ENCODE results near the gene HNRNPM.

Gene HNRNPM

DNA sequence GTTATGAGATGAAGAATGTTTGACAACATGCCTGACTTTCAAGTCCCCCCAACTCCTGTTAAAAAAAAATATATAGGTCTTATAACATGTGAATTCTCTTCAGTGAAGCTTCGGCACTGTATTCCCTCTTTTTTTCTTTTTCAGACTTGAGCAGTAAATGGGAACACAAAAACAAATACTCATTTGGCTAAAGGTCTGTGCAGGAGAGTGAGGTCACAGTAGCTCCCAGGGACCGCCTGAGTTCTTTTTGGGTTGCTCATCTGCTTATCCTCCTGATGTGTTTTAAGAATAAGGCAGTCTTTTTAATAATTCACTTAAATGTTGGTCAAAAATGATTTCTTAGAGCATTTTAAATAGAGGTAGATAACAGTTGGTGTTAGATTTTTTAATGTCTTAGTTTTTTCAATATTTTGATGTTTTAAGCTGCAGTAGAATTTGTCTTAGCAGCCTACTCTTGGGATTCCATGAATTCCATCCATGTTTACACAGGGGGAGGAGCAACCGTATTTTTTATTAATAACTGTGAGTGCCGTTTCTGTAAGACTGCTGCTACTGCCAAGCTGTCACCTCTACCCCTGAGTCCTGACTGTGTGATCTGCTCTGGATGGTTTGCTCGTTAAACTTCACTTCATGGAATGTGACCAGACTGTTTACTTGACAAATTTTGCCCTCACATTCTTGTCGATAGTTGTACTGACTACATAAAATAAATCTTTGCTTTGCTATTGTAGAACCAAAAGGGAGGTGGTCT, 14.9 kb downstream of the HNRNPM start:
- DNase-seq (ENCODE audit: low spot score): no peak

DNA sequence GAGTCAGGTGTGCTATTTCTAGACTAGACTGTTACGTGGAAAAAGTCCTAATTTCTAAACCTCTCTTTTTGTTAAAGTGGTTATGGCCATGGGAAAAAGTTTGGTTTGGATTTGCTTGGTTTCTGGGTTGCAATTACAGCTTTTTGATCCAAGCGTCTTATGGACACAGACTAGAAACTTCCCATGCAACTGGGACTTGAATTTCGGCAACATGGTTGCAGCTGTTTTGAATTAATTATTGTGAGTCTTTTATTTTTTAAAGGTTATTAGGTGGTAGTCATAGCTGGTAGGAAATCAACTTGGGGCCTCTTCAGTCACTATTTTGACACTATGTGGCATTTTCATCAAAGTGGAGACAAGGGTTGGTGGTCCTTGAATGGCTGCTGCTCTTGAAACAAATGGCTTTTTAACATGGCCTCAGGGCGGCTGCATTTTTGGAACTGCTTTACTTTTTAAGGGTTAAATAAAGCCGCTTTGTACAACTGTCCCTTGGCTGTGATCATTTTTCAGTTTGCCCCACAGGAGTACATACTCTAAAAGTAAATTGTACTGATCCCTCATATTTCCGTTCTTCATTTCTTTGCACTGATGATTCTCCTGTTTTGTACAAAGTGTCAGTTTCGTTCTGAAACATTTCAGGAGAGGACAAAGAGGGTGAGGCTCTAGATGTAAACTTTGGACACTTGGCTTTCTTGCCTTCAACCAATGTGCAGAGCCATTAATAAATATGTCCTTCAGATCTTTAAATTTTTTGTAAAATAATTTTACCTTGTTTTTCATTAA, 15.9 kb downstream of the HNRNPM start:
- DNase-seq (ENCODE audit: low spot score): no peak

GRCh38 chr19:8461376-8461775, 16.6 kb downstream of the HNRNPM start:
- no peak for DNase-seq (ENCODE audit: low spot score)

GRCh38 chr19:8461891-8462290, 17.1 kb downstream of the HNRNPM start:
- no peak for DNase-seq (ENCODE audit: low spot score)

- DNase-seq (ENCODE audit: low spot score): no peak
These were observed 17.8 kb downstream of the HNRNPM start for GRCh38 chr19:8462571-8462970.

DNA sequence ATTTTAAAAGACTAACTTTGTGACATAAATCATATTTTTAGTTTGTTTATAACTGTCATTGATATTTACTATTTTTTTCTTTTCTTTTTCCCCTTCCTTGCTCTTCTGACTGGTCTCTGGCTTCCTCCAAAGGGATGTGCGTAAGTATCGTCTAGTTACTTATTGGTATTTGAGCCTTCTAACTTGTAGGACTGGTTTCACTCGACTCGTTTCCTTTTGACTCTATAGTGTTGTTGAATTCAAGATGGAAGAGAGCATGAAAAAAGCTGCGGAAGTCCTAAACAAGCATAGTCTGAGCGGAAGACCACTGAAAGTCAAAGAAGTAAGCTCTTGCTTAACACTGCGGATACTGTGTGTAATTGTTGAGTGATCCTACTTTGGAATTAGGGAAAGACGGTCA, 18.6 kb downstream of the HNRNPM start:
- DNase-seq (ENCODE audit: low spot score): no peak

DNA sequence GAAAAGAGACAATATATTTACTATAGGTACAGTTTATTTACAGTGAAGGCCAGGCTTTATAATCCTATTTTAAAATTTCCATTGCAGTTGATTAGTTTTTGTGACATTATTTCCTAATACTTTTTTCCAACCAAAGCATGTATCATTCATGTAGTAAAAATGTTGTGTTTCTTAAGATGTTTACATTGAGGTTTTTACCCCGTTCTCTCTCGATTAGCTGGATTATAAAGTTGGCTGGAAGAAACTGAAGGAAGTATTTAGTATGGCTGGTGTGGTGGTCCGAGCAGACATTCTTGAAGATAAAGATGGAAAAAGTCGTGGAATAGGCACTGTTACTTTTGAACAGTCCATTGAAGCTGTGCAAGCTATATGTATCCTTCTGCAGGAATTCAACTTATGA, 21.2 kb downstream of the HNRNPM start:
- DNase-seq (ENCODE audit: low spot score): no peak

DNA sequence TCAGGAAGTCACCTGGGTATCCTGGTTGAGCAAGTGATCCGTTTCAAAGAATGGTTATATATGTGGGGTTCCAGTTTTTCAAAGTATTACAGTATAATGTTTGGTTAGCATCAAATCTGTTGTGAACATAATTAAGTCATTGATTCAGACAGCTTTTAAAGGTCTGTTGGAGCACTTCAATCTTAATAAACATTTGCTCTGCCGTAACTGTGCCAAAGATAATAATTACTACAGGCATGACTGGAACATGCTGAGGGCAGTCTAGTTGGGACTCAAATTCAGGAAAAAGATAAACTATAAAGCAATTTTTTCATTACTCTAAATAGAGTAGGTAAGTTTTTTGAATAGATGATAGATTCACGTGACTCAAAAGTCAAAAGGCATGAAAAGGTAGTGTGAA, 23.3 kb downstream of the HNRNPM start:
- no peak for DNase-seq (ENCODE audit: low spot score)

- no peak for DNase-seq (ENCODE audit: low spot score)
These were observed 24.1 kb downstream of the HNRNPM start for GRCh38 chr19:8468761-8469373.

DNA sequence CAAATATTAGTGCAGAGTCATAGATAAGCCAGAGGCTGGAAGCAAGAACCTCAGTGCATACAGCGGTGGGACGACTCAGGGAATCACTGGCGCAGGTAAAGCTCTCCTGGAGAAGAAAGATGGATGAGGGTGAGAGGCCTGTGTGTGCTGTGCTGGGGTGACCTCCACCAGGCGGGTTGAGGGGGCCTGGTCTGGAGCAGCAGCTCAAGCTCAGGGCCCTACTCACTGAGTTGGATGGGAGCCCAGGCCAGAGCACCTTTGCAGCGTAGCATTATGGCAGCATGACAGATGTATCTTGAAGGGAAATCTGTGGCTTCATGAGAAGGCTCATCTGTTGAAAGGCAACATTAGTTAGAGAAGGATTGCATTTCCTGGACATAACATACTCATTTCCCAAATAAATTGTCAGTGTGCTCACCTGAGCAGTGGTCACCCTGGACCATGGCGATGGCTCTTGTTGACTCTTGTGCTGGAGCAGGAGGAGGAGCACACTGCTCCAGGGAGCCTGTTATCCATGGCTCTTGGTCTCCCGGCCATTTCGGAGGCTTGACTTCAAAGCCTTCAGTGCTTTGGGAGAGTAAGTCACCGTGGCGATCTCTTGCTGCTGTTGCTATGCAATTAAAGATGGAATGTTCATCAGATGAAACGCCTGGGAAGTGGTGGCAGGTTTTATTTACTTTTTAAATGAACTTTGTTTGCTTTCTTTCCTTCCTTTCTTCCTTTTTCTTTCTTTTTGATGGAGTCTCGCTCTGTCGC, 25.0 kb downstream of the HNRNPM start:
- no peak for DNase-seq (ENCODE audit: low spot score)

DNA sequence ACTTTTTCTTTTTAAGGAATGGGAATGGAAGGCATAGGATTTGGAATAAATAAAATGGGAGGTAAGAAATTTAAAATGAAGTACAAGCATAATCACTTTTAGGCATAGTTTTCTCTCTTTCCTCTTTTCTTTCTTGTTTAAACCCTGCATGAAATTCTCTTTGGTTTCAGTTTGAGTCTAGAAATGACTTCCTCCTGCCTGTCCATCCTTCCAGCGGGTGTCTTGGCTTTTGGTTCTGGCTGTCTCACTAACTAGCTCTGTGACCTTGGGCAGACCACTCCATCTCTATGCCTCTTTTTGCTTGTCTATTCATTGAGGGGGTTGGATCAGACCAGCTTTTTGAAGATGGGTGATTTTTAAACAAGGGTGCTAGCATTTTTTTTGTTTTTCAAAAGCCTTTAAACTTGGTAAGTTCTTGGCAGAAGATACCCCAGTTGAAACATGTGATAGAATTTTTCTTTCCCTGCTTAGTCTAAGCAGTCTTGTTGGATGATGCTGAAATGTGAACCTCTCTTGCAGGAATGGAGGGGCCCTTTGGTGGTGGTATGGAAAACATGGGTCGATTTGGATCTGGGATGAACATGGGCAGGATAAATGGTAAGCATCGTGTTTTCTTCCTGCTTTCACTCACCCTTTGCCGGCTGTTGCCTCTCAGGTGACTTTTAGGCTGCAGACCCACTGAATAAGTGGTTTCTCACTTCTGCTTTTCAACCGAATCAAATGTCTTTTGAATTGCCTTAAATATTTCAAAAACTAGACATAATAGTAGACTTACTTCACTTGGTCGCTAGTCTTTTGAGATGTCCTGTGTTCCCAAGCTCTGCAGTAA, 29.1 kb downstream of the HNRNPM start:
- DNase-seq (ENCODE audit: low spot score): no peak

GRCh38 chr19:8475005-8475404, 30.2 kb downstream of the HNRNPM start:
- DNase-seq (ENCODE audit: low spot score): no peak

GRCh38 chr19:8476524-8476923, 31.7 kb downstream of the HNRNPM start:
- no peak for DNase-seq (ENCODE audit: low spot score)

- DNase-seq (ENCODE audit: low spot score): no peak
These were observed 33.1 kb downstream of the HNRNPM start for GRCh38 chr19:8477889-8478288.

DNA sequence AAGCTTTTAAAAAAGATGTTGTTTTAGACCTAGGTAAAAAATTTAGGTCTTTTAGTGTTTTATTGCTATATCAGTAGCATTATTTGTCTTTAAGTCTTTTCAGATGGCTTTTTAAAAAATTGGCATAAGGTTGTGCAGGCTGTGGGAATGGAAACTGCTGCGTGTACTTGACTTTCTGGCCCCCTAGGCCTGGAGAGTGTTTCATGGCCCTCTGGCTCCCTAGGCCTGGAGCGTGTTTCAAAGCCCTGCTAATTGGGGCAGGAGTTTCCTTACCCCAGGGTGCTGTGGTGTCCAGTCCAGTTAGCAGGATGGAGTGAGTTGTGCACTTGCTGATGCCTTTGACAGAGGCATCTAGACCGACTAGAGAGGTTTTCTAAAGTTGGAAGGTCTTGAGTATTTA, 33.8 kb downstream of the HNRNPM start:
- DNase-seq (ENCODE audit: low spot score): no peak

DNA sequence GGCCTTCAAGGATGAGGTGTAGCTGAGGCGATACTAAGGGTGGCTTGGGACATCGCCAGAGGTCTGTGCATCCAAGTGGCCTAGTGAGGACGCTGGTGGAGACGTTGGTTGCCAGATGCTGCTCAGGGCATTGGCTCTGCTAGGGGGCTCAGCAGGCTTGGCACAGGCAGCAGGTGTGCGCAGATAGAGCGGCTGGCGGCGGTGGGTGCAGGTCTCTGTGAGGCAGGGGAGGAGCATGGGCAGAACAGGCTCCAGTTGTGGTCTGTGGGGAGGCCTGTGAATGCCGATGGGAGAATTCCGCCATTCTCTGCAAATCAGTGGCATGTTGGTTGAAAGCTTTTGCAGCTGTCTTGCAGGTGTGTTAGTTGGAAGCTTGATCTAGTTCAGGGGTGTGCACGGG, 36.4 kb downstream of the HNRNPM start:
- no peak for DNase-seq (ENCODE audit: low spot score)

DNA sequence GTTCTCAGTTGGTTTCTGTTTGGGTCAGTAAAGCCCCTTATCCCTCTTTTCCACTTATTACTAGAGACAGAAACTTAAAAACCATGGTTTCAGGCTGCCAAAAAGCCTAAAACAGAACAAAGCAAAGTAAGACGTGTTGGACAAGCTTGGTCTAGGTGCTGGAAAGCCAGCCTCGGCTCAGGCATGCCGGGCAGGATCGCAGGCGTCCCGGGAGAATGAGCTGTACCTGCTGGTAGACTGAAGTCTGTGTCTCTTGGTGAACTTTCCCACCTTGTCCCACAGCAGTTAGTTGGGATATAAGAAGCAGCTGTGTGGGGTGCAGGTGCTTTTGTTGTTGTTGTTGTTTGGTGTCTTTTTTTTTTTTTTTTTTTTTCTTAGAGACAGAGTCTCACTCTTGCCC, 36.8 kb downstream of the HNRNPM start:
- DNase-seq (ENCODE audit: low spot score): no peak

- no peak for DNase-seq (ENCODE audit: low spot score)
These were observed 37.9 kb downstream of the HNRNPM start for GRCh38 chr19:8482696-8483095.

- no peak for DNase-seq (ENCODE audit: low spot score)
These were observed 38.4 kb downstream of the HNRNPM start for GRCh38 chr19:8483165-8483564.

GRCh38 chr19:8484331-8484894, 39.6 kb downstream of the HNRNPM start:
- DNase-seq (ENCODE audit: low spot score): no peak

Measured in RKO (cell line).